BJ (cell line): ENCODE results near the gene NID2. TPM values are rescaled to one million over a fixed set of nuclear protein-coding genes. Genes with fewer than 3 reads are reported as not detected.

Experiments used
- CTCF ChIA-PET: fragments of 350-600 bp; formaldehyde crosslinking; extraction: SDS; loops from one replicate; lab custom pipeline; 2021; ENCODE audit warnings: antibody characterized with exemption, inconsistent platforms; lab: Yijun Ruan, JAX
- POLR2A ChIA-PET: fragments of 300-600 bp; sonication (Branson Sonifier 250); formaldehyde crosslinking; extraction: SDS; loops from one replicate; lab custom pipeline; 2021; ENCODE audit warnings: antibody characterized with exemption; lab: Charles Lee
- DNase-seq: peaks from one replicate; pipeline ENCODE4 v3.0.0-alpha.2; 2011; ENCODE audit warnings: low read depth
- H3K27me3 ChIP-seq: 2 replicates; pipeline ENCODE4 v1.6.0; 2011; ENCODE audit warnings: low read length; ENCODE audit not compliant: control insufficient read depth, insufficient read depth
- H3K36me3 ChIP-seq: 2 replicates; pipeline ENCODE4 v1.5.1; 2011; ENCODE audit warnings: low read length; ENCODE audit not compliant: control insufficient read depth, insufficient read depth
- H3K4me3 ChIP-seq: 2 replicates; pipeline ENCODE4 v1.5.1; 2011; ENCODE audit warnings: low read depth, mild to moderate bottlenecking, control low read depth, low read length
- polyA plus RNA-seq: library from polyadenylated mRNA; depleted of rRNA; stranded (reverse); fragments of >200 nt; gene quantifications from 2 replicates; pipeline ENCODE4 v1.2.3, GENCODE V29; 2011
- TF ChIP-seq, protein P1 (sequence below): IDR thresholded peaks from 2 replicates; pipeline ENCODE4 v1.5.1; 2011; ENCODE audit warnings: low read depth, mild to moderate bottlenecking, control low read depth, inconsistent platforms, low read length, moderate library complexity; ENCODE audit not compliant: insufficient read depth

Gene NID2
- polyA plus RNA-seq, 1 experiment, result 279 TPM

DNA sequence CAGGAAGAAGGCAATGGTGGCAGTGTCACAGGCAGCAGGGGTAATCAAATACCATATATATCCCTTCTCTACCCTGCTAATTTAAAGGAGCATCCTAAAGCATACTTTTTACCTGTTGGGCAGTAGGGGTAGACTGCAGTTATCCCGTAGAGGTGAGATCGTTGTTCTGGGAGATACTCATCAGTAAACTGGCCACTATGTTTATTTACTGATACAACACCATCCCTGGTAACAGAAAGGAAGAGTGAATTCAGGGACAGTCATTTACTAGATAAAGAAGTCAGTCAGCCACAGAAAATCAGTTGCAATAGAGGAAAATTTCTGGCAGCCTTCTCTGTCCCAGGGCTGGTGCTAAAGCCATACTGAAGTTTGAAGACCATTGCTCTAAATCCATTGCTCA, 63.2 kb downstream of the NID2 start:
- Histone ChIP-seq H3K27me3 (no peaks in the 10 kb centered on the region), H3K4me3 (no peak overlapping the region), H3K36me3 (peaks cover 20% of the 10 kb centered on the region)
- CTCF ChIA-PET, result interaction anchor here (0.7 to 1.0 kb wide), 3 partner anchors 11 to 66 kb away, joined by 3 to 4 read pairs (median 3); no protein-coding TSS in a partner anchor
- POLR2A ChIA-PET, result no interaction called here
- DNase-seq, result no peak
- TF ChIP-seq, protein P1, sequence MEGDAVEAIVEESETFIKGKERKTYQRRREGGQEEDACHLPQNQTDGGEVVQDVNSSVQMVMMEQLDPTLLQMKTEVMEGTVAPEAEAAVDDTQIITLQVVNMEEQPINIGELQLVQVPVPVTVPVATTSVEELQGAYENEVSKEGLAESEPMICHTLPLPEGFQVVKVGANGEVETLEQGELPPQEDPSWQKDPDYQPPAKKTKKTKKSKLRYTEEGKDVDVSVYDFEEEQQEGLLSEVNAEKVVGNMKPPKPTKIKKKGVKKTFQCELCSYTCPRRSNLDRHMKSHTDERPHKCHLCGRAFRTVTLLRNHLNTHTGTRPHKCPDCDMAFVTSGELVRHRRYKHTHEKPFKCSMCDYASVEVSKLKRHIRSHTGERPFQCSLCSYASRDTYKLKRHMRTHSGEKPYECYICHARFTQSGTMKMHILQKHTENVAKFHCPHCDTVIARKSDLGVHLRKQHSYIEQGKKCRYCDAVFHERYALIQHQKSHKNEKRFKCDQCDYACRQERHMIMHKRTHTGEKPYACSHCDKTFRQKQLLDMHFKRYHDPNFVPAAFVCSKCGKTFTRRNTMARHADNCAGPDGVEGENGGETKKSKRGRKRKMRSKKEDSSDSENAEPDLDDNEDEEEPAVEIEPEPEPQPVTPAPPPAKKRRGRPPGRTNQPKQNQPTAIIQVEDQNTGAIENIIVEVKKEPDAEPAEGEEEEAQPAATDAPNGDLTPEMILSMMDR, result no peak

DNA sequence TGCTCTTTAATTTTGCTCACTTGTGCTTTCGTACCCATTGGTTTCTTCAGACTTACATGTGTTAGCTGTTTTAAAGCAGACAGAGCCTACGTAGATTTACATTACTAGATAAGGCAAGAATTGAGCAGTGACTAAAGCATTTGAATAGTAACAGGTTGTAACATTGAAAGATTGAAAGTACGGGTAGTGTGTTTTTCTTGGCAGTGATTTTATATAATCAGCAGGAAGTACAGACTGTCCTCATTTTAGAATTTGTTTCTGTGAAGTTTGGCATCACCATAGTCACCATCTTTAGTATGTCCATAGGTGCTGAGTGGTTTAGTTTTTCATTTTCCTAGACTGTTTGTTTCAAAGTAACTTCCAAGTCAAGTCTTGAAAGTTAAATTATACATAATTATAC, 65.5 kb downstream of the NID2 start:
- CTCF ChIA-PET, result interaction anchor here (0.9 to 2.3 kb wide), 2 partner anchors 13 to 129 kb away, joined by 3 to 10 read pairs; no protein-coding TSS in a partner anchor
- no peaks in the 10 kb centered on the region for H3K27me3 ChIP-seq
- H3K4me3 ChIP-seq, result no peak overlapping the region
- no peak for DNase-seq
- TF ChIP-seq, protein P1, result no peak
- POLR2A ChIA-PET, result no interaction called here
- H3K36me3 ChIP-seq, result peaks cover 20% of the 10 kb centered on the region

DNA sequence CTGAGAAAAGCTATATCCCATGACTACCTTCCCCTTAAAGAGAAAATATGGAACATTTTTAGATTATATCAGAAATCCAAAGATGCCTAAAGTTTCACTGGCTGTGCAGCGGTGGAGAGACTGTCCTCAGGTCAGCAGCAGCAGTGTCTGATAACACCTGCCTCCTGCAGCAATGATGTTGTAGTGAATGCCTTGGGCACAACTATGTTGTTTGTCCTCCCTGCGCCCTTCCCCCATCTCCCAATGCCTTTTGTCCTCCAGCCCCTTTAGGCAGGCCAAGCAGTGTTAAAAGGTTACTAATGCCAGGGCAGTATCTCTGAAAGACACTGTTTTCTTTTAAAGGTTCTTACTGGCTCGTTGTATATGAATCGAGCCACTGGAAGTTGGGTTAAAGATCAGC, 66.3 kb downstream of the NID2 start:
- ChIA-PET CTCF (interaction anchor here (0.9 to 2.3 kb wide), 3 partner anchors 14 to 130 kb away, joined by 3 to 10 read pairs (median 3); no protein-coding TSS in a partner anchor), POLR2A (interaction anchor here (0.6 kb wide), 2 partner anchors 70 to 268 kb away, joined by 3 read pairs; no protein-coding TSS in a partner anchor)
- TF ChIP-seq, protein P1, result no peak
- DNase-seq, result no peak
- H3K36me3 ChIP-seq, result peaks cover 16% of the 10 kb centered on the region
- no peaks in the 10 kb centered on the region for H3K27me3 ChIP-seq
- no peak overlapping the region for H3K4me3 ChIP-seq

DNA sequence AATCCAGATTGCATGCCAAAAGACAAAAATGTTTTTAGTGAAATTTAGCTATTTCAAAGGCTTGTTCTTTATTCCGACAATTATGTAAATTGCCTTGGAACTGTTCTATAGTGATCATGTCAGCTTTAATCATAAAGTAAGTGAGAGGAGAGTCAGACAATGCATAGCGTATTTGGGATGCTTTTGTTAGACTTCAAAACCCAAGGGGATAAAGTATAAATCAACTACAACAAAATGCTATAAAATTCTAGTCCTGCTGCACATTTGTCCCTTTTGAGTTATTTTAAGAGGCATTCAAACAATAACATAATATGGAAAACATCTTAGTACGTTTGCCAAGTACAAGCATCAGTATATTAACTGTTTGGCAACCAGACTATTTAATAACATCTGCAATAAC, 68.2 kb downstream of the NID2 start:
- CTCF ChIA-PET, result no interaction called here
- POLR2A ChIA-PET, result no interaction called here
- Histone ChIP-seq H3K4me3 (no peak overlapping the region), H3K27me3 (no peaks in the 10 kb centered on the region), H3K36me3 (peaks cover 12% of the 10 kb centered on the region)
- TF ChIP-seq, protein P1, result no peak
- DNase-seq, result no peak

DNA sequence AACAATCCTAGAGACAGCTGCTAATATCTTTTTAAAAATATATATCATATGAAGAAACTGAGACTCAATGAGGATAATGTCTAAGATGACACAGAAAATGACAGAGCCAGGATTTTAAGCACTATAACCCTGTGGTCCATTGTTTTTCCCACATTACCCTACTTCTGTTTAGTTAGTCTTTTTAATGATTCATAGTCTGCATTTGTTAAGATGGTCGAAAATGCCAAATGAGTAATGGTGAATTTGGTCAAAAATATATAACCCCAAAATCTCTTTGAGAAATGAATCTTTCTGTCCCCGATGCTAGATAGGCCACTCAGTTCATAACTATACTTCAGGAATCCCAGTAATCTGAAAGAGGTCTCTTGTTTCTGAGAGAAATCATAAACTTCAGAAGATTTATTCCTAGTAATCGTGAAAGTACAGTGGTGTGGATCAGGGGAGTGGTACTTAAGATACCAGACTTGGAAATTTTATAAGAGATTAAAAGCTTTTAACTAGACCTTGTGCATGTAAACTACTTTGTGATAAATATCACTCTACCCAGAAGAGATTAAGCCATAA, 68.8 kb downstream of the NID2 start:
- ChIA-PET CTCF (interaction anchor here (1.3 kb wide), 1 partner anchor 44 kb away, joined by 6 read pairs; no protein-coding TSS in a partner anchor), POLR2A (no interaction called here)
- H3K27me3 ChIP-seq, result no peaks in the 10 kb centered on the region
- peaks cover 9% of the 10 kb centered on the region for H3K36me3 ChIP-seq
- no peak overlapping the region for H3K4me3 ChIP-seq
- TF ChIP-seq, protein P1, result no peak
- DNase-seq, result no peak
